Astrocyte (in vitro differentiated cells and primary cell): ENCODE results near the gene PCED1B.

Experiments used
- EZH2 ChIP-seq: IDR thresholded peaks from 2 replicates; pipeline ENCODE4 v1.6.1; 2012; ENCODE audit warnings: mild to moderate bottlenecking, low read length, inconsistent platforms; ENCODE audit not compliant: insufficient read depth
- TF ChIP-seq, protein P1 (sequence below): IDR thresholded peaks from 2 replicates; pipeline ENCODE4 v1.5.1; 2011; ENCODE audit warnings: low read depth, mild to moderate bottlenecking, inconsistent platforms, low read length, moderate library complexity; ENCODE audit not compliant: insufficient read depth

DNA sequence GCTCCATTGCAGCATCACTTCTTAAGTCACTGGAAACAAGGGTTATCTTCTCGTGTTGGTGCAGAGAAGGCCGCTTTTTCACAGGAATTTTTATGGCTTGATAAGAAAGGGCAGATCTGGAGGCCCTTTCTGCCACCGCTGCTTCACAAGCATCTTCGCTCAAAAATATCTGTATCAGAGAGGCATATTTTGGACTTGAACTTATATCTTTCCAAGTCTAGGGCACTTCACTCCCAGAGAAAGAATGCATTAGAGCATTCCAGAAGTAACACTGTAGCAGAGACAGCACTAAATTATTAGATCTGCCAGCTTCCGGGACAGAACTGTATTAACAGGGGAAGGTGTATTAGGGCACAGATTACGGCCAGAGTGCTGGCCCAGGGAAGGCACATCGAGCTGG lies 152.0 kb downstream of the PCED1B start:
- TF ChIP-seq, protein P1, sequence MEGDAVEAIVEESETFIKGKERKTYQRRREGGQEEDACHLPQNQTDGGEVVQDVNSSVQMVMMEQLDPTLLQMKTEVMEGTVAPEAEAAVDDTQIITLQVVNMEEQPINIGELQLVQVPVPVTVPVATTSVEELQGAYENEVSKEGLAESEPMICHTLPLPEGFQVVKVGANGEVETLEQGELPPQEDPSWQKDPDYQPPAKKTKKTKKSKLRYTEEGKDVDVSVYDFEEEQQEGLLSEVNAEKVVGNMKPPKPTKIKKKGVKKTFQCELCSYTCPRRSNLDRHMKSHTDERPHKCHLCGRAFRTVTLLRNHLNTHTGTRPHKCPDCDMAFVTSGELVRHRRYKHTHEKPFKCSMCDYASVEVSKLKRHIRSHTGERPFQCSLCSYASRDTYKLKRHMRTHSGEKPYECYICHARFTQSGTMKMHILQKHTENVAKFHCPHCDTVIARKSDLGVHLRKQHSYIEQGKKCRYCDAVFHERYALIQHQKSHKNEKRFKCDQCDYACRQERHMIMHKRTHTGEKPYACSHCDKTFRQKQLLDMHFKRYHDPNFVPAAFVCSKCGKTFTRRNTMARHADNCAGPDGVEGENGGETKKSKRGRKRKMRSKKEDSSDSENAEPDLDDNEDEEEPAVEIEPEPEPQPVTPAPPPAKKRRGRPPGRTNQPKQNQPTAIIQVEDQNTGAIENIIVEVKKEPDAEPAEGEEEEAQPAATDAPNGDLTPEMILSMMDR, result no peak
- no peak for TF ChIP-seq EZH2
